ENCODE data around the gene BCAR3. TPM values are rescaled to one million over a fixed set of nuclear protein-coding genes. Genes with fewer than 3 reads are reported as not detected.
A peak's percentile ranks its signal among the peaks of the same experiment; 100 is the strongest.

The BCAR3 gene
- total RNA-seq, 1 donor from 2014 or later = 16.6 TPM

DNA sequence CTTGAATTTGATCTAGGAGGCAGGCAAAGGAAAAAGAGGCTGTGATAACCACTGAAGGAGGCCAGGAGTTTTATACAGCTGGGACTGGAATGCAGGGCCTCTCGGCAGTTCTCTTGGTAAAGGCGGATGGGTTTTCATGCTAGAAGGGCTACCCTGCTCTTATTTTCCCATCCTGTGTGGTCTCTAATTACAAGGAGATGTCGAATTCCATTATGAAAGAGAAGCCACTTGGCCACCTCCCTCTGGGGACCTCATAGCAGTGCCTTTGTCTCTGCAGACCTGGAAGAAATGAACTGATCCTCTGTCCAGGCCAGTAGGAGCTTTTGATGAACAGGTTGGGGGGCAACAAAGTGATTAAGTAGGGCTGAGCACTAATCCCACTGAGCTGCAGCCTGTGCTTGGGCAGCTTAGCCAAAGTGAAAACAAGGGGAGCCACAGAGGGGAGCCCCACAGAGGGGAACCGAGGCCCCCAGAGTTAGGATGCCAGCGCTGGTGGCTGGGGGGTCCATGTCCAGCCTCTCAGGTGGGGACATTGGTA is 42.2 kb upstream of the BCAR3 start:
- H3K27me3 Mint-ChIP-seq = peaks cover 3% of the 10 kb centered on the region
- DNase-seq (ENCODE audit: extremely low spot score, unreplicated experiment) = no peak
- H3K4me3 Mint-ChIP-seq = peak overlapping the region; percentile 34
- peak overlapping the region; percentile 73 for H3K27ac Mint-ChIP-seq
- TF ChIP-seq, protein P1, sequence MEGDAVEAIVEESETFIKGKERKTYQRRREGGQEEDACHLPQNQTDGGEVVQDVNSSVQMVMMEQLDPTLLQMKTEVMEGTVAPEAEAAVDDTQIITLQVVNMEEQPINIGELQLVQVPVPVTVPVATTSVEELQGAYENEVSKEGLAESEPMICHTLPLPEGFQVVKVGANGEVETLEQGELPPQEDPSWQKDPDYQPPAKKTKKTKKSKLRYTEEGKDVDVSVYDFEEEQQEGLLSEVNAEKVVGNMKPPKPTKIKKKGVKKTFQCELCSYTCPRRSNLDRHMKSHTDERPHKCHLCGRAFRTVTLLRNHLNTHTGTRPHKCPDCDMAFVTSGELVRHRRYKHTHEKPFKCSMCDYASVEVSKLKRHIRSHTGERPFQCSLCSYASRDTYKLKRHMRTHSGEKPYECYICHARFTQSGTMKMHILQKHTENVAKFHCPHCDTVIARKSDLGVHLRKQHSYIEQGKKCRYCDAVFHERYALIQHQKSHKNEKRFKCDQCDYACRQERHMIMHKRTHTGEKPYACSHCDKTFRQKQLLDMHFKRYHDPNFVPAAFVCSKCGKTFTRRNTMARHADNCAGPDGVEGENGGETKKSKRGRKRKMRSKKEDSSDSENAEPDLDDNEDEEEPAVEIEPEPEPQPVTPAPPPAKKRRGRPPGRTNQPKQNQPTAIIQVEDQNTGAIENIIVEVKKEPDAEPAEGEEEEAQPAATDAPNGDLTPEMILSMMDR (conservative IDR thresholded peaks at IDR 0.05) = no peak
- no peaks in the 10 kb centered on the region for H3K9me3 Mint-ChIP-seq
- peaks cover 21% of the 10 kb centered on the region for H3K4me1 Mint-ChIP-seq (ENCODE audit: unreplicated experiment)
- no peaks in the 10 kb centered on the region for H3K36me3 Mint-ChIP-seq

DNA sequence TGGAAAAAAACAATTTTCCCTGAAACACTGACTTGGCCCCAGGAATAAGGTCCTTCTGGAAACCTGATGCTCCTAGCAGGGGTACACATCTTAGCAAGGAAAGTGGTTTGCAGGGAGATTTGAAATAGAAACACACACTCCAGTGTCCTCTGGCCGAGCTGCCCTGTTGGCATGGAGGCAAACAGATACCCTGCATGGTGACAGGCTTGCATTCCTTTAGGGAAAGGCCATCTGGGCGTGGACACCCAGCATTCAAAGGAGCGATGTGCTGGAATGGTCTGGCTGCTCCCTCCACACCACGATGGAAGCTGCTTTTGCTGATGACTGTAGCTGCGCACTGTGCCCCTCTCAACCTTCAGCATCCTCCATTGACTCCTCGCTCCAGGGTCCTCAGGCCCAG is 41.5 kb upstream of the BCAR3 start:
- Mint-ChIP-seq H3K27me3 (peaks cover 5% of the 10 kb centered on the region), H3K4me1 (ENCODE audit: unreplicated experiment) (peaks cover 22% of the 10 kb centered on the region), H3K36me3 (no peaks in the 10 kb centered on the region), H3K9me3 (no peaks in the 10 kb centered on the region), H3K27ac (peak overlapping the region; percentile 73), H3K4me3 (no peak overlapping the region)
- DNase-seq (ENCODE audit: extremely low spot score, unreplicated experiment) = no peak
- TF ChIP-seq, protein P1 (conservative IDR thresholded peaks at IDR 0.05) = no peak

DNA sequence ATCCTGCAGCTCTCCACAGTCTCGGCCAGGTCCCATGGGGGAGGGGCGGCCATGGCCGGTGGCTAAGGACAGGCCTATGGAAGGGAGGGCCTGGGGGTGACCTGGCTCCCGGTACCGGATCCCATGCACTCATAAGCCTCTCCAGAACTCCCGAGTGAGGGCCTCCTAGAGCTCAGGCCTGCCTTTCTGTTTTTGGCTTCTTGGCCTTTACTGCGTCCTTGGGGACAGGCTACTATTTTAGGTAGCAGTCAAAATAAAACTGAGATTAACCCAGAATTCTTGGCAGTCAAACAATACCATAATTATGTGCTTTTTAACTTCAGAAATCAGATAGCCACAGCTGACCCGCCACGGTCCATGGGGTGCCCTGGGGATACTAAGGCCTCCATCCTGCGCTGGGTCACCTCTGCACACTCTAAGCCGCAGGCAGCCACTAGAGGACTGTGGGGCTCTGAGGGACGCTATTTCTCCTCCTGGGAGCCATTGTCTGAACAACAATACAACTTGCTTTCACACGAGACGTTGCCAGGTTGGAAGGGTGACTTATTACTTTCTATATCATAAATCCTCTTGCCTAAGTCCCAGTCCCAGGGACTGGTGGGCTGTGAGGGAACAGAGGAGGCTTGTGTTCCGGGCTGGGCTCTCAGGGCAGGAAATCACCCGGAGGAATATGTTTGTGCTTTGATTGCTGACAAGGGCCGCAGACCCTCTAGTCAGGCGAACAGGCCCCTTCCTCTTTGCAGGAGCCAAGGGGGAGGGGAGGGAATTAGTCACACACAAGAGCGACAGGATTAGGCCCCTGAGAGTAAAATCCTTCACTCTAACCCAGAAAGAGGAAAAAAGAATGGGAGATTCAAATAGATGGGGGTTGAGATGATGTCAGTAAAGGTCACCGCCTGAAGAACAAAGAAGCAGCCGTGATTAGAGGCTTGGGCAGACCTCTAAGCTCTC is 40.7 kb upstream of the BCAR3 start:
- H3K4me3 Mint-ChIP-seq = no peak overlapping the region
- H3K36me3 Mint-ChIP-seq = no peaks in the 10 kb centered on the region
- peak overlapping the region; percentile 73 for H3K27ac Mint-ChIP-seq
- no peak for DNase-seq (ENCODE audit: extremely low spot score, unreplicated experiment)
- no peaks in the 10 kb centered on the region for H3K9me3 Mint-ChIP-seq
- TF ChIP-seq, protein P1 (conservative IDR thresholded peaks at IDR 0.05) = peak; percentile 55
- H3K27me3 Mint-ChIP-seq = peaks cover 4% of the 10 kb centered on the region
- H3K4me1 Mint-ChIP-seq (ENCODE audit: unreplicated experiment) = peaks cover 28% of the 10 kb centered on the region

DNA sequence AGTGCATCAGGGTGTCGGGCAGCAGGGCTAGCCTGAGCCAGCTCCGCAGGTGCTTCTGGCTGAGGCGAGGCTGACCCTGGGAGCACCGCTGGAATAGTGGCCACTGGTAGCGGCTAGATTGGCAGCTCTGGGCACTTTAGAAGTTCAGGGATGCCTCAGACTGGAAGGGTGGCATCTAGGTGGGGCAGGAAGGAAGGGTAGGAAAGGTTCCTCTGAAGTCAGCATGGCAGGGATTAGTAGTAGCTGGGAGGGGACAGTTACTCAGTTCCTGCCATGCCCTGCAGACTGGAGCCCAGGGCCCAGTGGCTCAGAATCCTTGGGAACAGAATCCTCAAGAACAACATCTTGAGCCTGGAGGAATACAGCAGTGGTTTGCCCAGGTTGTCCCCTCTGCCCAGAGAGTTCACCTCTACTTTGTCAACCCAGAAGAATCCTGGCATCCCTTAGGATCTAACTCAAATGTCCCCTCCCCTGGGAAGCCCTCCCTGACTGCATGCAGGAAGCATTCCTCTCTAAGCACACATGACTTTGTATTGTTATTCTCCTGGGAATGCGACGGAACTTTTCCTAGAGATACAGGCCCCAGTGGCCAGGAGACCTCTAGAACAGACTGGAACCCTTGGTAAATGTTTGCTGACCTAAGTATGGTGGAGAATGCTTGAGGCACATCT is 39.5 kb upstream of the BCAR3 start:
- H3K27me3 Mint-ChIP-seq = peaks cover 7% of the 10 kb centered on the region
- peaks cover 31% of the 10 kb centered on the region for H3K4me1 Mint-ChIP-seq (ENCODE audit: unreplicated experiment)
- TF ChIP-seq, protein P1 (conservative IDR thresholded peaks at IDR 0.05) = no peak
- no peak overlapping the region for H3K4me3 Mint-ChIP-seq
- peaks cover 4% of the 10 kb centered on the region for H3K9me3 Mint-ChIP-seq
- no peak for DNase-seq (ENCODE audit: extremely low spot score, unreplicated experiment)
- no peaks in the 10 kb centered on the region for H3K36me3 Mint-ChIP-seq
- H3K27ac Mint-ChIP-seq = no peak overlapping the region

DNA sequence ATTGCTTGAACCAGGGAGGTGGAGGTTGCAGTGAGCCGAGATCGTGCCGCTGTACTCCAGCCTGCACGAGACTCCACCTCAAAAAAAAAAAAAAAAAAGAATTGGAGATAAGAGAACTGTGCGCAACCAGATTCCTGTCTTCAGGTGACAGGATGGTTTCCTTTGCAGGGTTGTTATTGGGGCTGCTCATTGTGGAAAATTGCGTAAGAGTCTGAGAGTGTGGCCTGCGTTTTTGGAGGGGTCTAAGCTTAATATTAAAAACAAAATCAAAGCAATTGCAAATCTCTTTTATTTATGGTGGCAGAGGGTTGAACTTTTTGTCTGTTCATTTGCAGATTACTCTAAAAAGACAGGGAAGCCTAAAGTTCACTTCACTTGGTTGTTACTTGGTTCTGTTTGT is 36.0 kb upstream of the BCAR3 start:
- TF ChIP-seq, protein P1 (conservative IDR thresholded peaks at IDR 0.05) = no peak
- Mint-ChIP-seq H3K36me3 (no peaks in the 10 kb centered on the region), H3K27me3 (peaks cover 7% of the 10 kb centered on the region), H3K27ac (no peak overlapping the region), H3K4me3 (no peak overlapping the region), H3K4me1 (ENCODE audit: unreplicated experiment) (peaks cover 37% of the 10 kb centered on the region), H3K9me3 (peaks cover 4% of the 10 kb centered on the region)
- DNase-seq (ENCODE audit: extremely low spot score, unreplicated experiment) = no peak

Data from type B pancreatic cell (in vitro differentiated cells).